T-cell (primary cell): ENCODE data around the gene LAMC1. TPM values are rescaled to one million over a fixed set of nuclear protein-coding genes. Genes with fewer than 3 reads are reported as not detected.

Experiments used
- ATAC-seq, 4 experiments: fragments of 200-7000 bp in 3 of 4; fragments of 150-1000 bp in 1 of 4; cut with Tn5 transposase; replicated peaks in 1 of 4; 1 replicate in 3 of 4; 2 replicates in 1 of 4; pipeline ENCODE4 v1.10.0; 2021; ENCODE audit warnings: moderate library complexity in 3 of 4, mild to moderate bottlenecking in 2 of 4, moderate number of reproducible peaks in 1 of 4
- CTCF ChIA-PET, 2 donors: fragments of 300-600 bp; sonication (Branson Sonifier 250); formaldehyde crosslinking; loops; one replicate each; lab custom pipeline; 2022; ENCODE audit warnings: antibody characterized with exemption in 2 of 2; lab: Charles Lee
- POLR2A ChIA-PET, 2 donors: fragments of 300-600 bp; sonication (Branson Sonifier 250); formaldehyde crosslinking; loops; one replicate each; lab custom pipeline; 2022; ENCODE audit warnings: antibody characterized with exemption in 2 of 2; lab: Charles Lee
- DNase-seq, 35 experiments: peaks; one replicate each; pipeline versions ENCODE4 v3.0.0 to v3.0.0-alpha.2; 2013 to 2023
- H3K27ac ChIP-seq: one replicate; pipeline ENCODE4 v1.5.1; 2013; ENCODE audit warnings: low read length
- H3K27me3 ChIP-seq, 2 experiments: replicated peaks in 1 of 2; 1 replicate in 1 of 2; 2 replicates in 1 of 2; pipeline versions ENCODE4 v1.6.1 to v1.7.0; 2013; ENCODE audit warnings: low read length in 1 of 2, mixed read lengths in 1 of 2; ENCODE audit not compliant: control insufficient read depth in 2 of 2, insufficient read depth in 2 of 2; ENCODE audit errors: extremely low read depth in 1 of 2
- H3K36me3 ChIP-seq, 2 donors: 1 replicate in 1 of 2; 2 replicates in 1 of 2; pipeline versions ENCODE4 v1.6.1 to v1.7.0; 2013; ENCODE audit warnings: low read length in 1 of 2; ENCODE audit not compliant: control insufficient read depth in 2 of 2, insufficient read depth in 1 of 2; ENCODE audit errors: extremely low read depth in 1 of 2
- H3K4me1 ChIP-seq, 2 experiments: 1 replicate in 1 of 2; 2 replicates in 1 of 2; pipeline versions ENCODE4 v1.6.1 to v1.7.0; 2013; ENCODE audit warnings: low read length in 2 of 2, mixed read lengths in 1 of 2; ENCODE audit not compliant: insufficient read depth in 2 of 2, control insufficient read depth in 1 of 2; ENCODE audit errors: extremely low read depth in 1 of 2
- H3K4me3 ChIP-seq, 2 donors: 1 replicate in 1 of 2; 2 replicates in 1 of 2; pipeline versions ENCODE4 v1.5.1 to v1.7.0; 2013; ENCODE audit warnings: mild to moderate bottlenecking in 2 of 2, low read length in 1 of 2, moderate library complexity in 1 of 2; ENCODE audit not compliant: control insufficient read depth in 1 of 2; ENCODE audit errors: extremely low read depth in 1 of 2
- H3K9me3 ChIP-seq: 2 replicates; pipeline ENCODE4 v1.7.0; 2013
- H3K27ac Mint-ChIP-seq, 2 donors: one replicate each; pipeline ENCODE4 v1.8.0; 2020 to 2021; ENCODE audit warnings: mild to moderate bottlenecking in 2 of 2, mixed read lengths in 2 of 2
- H3K27me3 Mint-ChIP-seq, 2 donors: one replicate each; pipeline ENCODE4 v1.8.0; 2021 to 2022; ENCODE audit warnings: mixed read lengths in 2 of 2
- H3K36me3 Mint-ChIP-seq: one replicate; pipeline ENCODE4 v1.8.0; 2021; ENCODE audit warnings: mixed read lengths
- H3K4me1 Mint-ChIP-seq, 3 donors: one replicate each; pipeline ENCODE4 v1.8.0; 2020 to 2022; ENCODE audit warnings: mixed read lengths in 3 of 3, mild to moderate bottlenecking in 1 of 3
- H3K4me3 Mint-ChIP-seq, 3 donors: one replicate each; pipeline ENCODE4 v1.8.0; 2020 to 2022; ENCODE audit warnings: mild to moderate bottlenecking in 3 of 3, mixed read lengths in 3 of 3, moderate library complexity in 3 of 3
- H3K9me3 Mint-ChIP-seq, 3 donors: one replicate each; pipeline ENCODE4 v1.8.0; 2020 to 2022; ENCODE audit warnings: mixed read lengths in 3 of 3
- WGBS: methylation state at CpG from one replicate; pipeline ENCODE4 v1.1.5; 2013; ENCODE audit warnings: missing lambda C conversion rate; ENCODE audit not compliant: insufficient coverage; 5-methylcytosine and 5-hydroxymethylcytosine counted together
- total RNA-seq, 35 experiments: library from RNA in 6 of 35; stranded (reverse) in 6 of 35; fragments of 120-200 nt in 1 of 35; gene quantifications; one replicate each; pipeline versions ENCODE4 v1.2.1 to v1.2.4 and lab custom pipeline; 2013 to 2026

Gene LAMC1
- total RNA-seq, 5 donors from 2014 or later (not counting 1 experiment from before 2014, with no cell fraction given) = 0.30 to 3.1 (median 2.1) TPM

DNA sequence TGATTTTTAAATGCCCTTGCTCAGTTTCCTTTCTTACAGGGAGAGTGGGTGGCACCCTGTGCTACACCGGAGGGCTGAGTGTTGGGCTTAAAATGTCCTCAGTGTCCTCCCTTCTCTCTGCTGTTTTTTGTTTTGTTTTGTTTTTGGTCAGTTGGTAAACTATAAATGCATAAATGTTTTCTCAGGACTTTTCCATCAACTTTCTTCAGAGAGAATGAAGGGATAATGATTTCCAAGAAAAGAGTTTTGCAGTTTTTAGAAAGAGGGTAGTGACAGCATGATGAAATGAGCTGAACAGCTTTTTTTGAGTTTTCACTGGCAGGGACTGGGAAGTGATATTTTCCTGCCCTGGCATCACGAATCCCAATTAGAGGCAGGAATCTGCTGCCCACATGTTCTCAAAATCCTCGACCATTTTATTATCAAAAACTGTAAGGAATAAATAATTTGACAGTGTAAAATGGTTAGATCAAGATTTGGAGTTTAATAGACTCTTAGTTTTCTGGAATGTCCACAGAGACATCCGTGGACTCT is 15.2 kb downstream of the LAMC1 start:
- DNase-seq (no peak), ATAC-seq (no peak)
- H3K27ac ChIP-seq = no peak overlapping the region
- no peak overlapping the region for H3K27ac Mint-ChIP-seq
- no peaks in the 10 kb centered on the region for H3K36me3 ChIP-seq
- ChIA-PET CTCF (interaction anchor here in 1 of 2 donors (1.1 kb wide), 1 partner anchor 20 kb away, joined by 3 read pairs; no protein-coding TSS in a partner anchor), POLR2A (interaction anchor here in 1 of 2 donors (0.6 kb wide), 1 partner anchor 192 kb away, joined by 3 read pairs; no protein-coding TSS in a partner anchor)
- peaks cover 0 to 25% of the 10 kb centered on the region in 2 experiments for H3K27me3 ChIP-seq
- H3K4me1 ChIP-seq = peaks cover 2 to 4% of the 10 kb centered on the region in 2 experiments
- H3K36me3 Mint-ChIP-seq = no peaks in the 10 kb centered on the region
- H3K4me1 Mint-ChIP-seq = peaks cover 10 to 16% (median 15%) of the 10 kb centered on the region in 3 donors
- no peaks in the 10 kb centered on the region for H3K9me3 ChIP-seq
- no peak overlapping the region for H3K4me3 Mint-ChIP-seq
- no peaks in the 10 kb centered on the region for H3K9me3 Mint-ChIP-seq
- no CpG with 5 or more reads among the region's 4 CpGs for WGBS
- H3K4me3 ChIP-seq = no peak overlapping the region
- H3K27me3 Mint-ChIP-seq = peaks cover 69 to 74% of the 10 kb centered on the region in 2 donors

DNA sequence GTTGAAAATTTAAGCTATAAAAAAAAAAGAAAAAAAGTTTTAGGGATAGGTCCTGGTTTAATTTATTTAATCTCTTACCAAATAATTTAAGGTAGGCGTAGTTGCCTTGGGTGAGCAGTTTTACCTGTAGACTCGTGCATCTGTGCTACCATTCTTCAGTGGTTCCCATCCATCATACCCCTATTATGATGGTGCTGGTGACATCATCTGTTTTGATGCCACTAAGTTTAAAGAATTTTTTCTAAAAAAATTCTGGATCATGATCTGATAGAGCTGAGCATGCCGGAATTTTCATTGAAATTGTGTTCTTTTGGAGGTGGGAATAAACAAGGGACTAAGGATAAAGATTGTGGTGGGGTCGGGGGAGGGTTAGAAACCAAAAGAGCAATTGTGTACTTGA is 15.7 kb downstream of the LAMC1 start:
- H3K27ac Mint-ChIP-seq = no peak overlapping the region
- Histone ChIP-seq H3K9me3 (no peaks in the 10 kb centered on the region), H3K36me3 (no peaks in the 10 kb centered on the region), H3K4me1 (no peaks in the 10 kb centered on the region), H3K27ac (no peak overlapping the region), H3K27me3 (peaks cover 0 to 25% of the 10 kb centered on the region in 2 experiments), H3K4me3 (no peak overlapping the region)
- peaks cover 4 to 11% (median 10%) of the 10 kb centered on the region in 3 donors for H3K4me1 Mint-ChIP-seq
- no peak for DNase-seq
- H3K4me3 Mint-ChIP-seq = no peak overlapping the region
- peaks cover 67 to 72% of the 10 kb centered on the region in 2 donors for H3K27me3 Mint-ChIP-seq
- 58% methylated on average over 2 of the region's 4 CpGs for WGBS
- CTCF ChIA-PET = interaction anchor here in 1 of 2 donors (1.1 kb wide), 1 partner anchor 20 kb away, joined by 3 read pairs; no protein-coding TSS in a partner anchor
- POLR2A ChIA-PET = interaction anchor here in 1 of 2 donors (0.6 kb wide), 1 partner anchor 192 kb away, joined by 3 read pairs; no protein-coding TSS in a partner anchor
- no peaks in the 10 kb centered on the region for H3K9me3 Mint-ChIP-seq
- ATAC-seq = no peak
- H3K36me3 Mint-ChIP-seq = no peaks in the 10 kb centered on the region

DNA sequence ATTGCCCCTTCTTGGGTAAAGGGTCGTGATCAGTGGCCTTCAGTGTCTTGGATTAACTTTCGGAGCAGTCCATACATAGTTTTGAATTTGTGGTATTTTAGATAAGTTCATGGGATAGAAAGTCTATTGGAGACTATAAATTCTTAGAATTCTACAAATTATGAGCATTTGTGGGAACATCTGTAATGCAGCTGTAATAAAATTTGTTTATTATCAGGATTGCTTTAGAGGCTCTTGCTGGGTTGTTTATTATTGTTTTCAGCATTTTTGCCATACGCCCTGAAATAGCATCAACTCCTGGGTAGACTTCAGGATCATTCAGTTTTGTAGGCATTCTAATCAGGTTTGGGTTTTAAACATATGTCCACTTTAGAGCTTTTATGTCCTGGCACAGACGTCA is 16.1 kb downstream of the LAMC1 start:
- Mint-ChIP-seq H3K4me1 (peaks cover 3 to 9% (median 6%) of the 10 kb centered on the region in 3 donors), H3K9me3 (no peaks in the 10 kb centered on the region), H3K4me3 (no peak overlapping the region), H3K27me3 (peaks cover 66 to 76% of the 10 kb centered on the region in 2 donors), H3K27ac (no peak overlapping the region), H3K36me3 (no peaks in the 10 kb centered on the region)
- no peak for DNase-seq
- Histone ChIP-seq H3K9me3 (no peaks in the 10 kb centered on the region), H3K27ac (no peak overlapping the region), H3K4me1 (no peaks in the 10 kb centered on the region), H3K4me3 (no peak overlapping the region), H3K36me3 (no peaks in the 10 kb centered on the region), H3K27me3 (peaks cover 0 to 22% of the 10 kb centered on the region in 2 experiments)
- WGBS = 60% methylated on average over 1 of the region's 4 CpGs
- POLR2A ChIA-PET = no interaction called here
- no peak for ATAC-seq
- CTCF ChIA-PET = interaction anchor here in 1 of 2 donors (1.1 kb wide), 1 partner anchor 19 kb away, joined by 3 read pairs; no protein-coding TSS in a partner anchor

DNA sequence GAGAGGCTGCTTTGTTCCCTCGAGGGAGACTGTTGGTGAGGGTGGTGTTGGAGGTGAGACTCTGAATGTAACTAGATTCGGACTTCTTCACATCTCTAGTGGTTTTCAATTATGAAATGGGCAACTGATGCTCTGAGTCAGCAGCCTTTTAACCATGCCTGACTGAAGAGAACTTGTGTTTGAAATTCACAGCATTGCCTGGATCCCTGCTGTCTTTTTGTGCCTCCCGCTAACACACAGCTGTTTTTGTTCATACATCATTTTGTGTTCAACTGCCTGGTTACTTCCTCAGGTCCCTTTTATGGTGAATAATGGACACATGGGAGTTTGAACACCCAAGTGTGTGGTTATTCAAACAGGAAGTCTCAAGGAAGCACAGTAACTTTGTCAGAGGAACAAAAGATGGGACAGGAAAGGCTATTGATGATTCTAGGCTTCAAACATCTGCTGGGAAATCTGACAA is 16.8 kb downstream of the LAMC1 start:
- 22% methylated on average over 2 of the region's 3 CpGs for WGBS
- peaks cover 64 to 72% of the 10 kb centered on the region in 2 donors for H3K27me3 Mint-ChIP-seq
- POLR2A ChIA-PET = no interaction called here

DNA sequence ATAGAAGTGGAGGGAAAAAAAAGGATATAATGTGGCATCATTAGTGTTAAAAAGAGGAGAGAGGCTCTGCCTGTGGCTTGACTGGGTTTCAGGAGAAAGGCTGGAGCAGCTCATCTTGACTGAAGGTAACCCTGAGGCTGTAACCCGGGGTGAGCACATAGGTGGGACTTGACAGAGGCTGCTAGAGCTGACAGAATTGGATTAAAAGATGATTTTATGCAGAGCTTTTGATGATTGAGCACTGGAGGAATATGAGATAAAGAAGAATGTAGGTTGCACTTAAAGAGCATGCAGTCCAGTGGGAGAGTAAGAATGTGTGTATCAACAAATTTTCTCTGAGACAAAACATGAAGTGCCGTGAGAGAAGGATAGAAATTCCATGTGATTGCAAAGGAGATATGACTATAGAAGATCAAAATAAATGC is 17.3 kb downstream of the LAMC1 start:
- ChIA-PET CTCF (interaction anchor here in 1 of 2 donors (0.5 kb wide), 1 partner anchor 444 kb away, joined by 3 read pairs; no protein-coding TSS in a partner anchor), POLR2A (no interaction called here)
- Mint-ChIP-seq H3K4me3 (no peak overlapping the region), H3K9me3 (no peaks in the 10 kb centered on the region), H3K27me3 (peaks cover 64 to 68% of the 10 kb centered on the region in 2 donors), H3K27ac (no peak overlapping the region), H3K36me3 (no peaks in the 10 kb centered on the region), H3K4me1 (peaks cover 0 to 4% (median 0%) of the 10 kb centered on the region in 3 donors)
- Histone ChIP-seq H3K27ac (no peak overlapping the region), H3K4me3 (no peak overlapping the region), H3K4me1 (no peaks in the 10 kb centered on the region), H3K36me3 (no peaks in the 10 kb centered on the region), H3K27me3 (peaks cover 0 to 17% of the 10 kb centered on the region in 2 experiments), H3K9me3 (no peaks in the 10 kb centered on the region)
- DNase-seq (no peak), ATAC-seq (no peak)
- WGBS = 50% methylated on average over 1 of the region's 2 CpGs

More for the DNA sequence above, 16.8 kb downstream of the LAMC1 start:
- Mint-ChIP-seq H3K27ac (no peak overlapping the region), H3K4me1 (peaks cover 0 to 4% (median 0%) of the 10 kb centered on the region in 3 donors), H3K36me3 (no peaks in the 10 kb centered on the region), H3K9me3 (no peaks in the 10 kb centered on the region), H3K4me3 (no peak overlapping the region)
- DNase-seq (no peak), ATAC-seq (no peak)
- Histone ChIP-seq H3K27ac (no peak overlapping the region), H3K9me3 (no peaks in the 10 kb centered on the region), H3K36me3 (no peaks in the 10 kb centered on the region), H3K4me3 (no peak overlapping the region), H3K4me1 (no peaks in the 10 kb centered on the region), H3K27me3 (peaks cover 0 to 20% of the 10 kb centered on the region in 2 experiments)
- CTCF ChIA-PET = interaction anchor here in 1 of 2 donors (0.5 kb wide), 1 partner anchor 444 kb away, joined by 3 read pairs; no protein-coding TSS in a partner anchor

DNA sequence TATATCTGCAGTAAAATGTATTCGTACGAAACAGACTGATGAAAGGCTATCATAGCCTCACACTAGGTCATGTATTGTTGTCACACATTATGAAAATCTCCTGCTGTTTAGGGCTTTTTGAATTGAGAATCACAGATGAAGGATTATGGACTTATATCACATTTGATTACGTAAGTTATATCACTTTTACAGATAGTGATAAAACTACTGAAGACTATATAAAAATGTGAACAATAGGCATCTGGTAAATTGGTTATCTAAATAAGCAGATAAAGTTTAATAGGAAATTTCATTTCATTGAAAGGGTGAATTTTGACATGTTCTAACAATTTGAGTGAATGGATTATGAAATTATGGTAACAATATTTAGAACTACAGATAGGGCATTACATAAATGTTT is 20.0 kb downstream of the LAMC1 start:
- WGBS = no CpG with 5 or more reads among the region's 3 CpGs
- H3K9me3 ChIP-seq = no peaks in the 10 kb centered on the region
- Mint-ChIP-seq H3K36me3 (no peaks in the 10 kb centered on the region), H3K9me3 (no peaks in the 10 kb centered on the region), H3K27ac (no peak overlapping the region), H3K4me1 (peaks cover 0 to 4% (median 0%) of the 10 kb centered on the region in 3 donors), H3K27me3 (peaks cover 57 to 65% of the 10 kb centered on the region in 2 donors), H3K4me3 (no peak overlapping the region)
- no peak overlapping the region for H3K4me3 ChIP-seq
- peaks cover 0 to 1% of the 10 kb centered on the region in 2 experiments for H3K27me3 ChIP-seq
- ATAC-seq (no peak), DNase-seq (no peak)
- no peaks in the 10 kb centered on the region for H3K4me1 ChIP-seq
- no peak overlapping the region for H3K27ac ChIP-seq
- H3K36me3 ChIP-seq = no peaks in the 10 kb centered on the region
- POLR2A ChIA-PET = no interaction called here
- CTCF ChIA-PET = no interaction called here
